Measurements from ENCODE around the gene KAT5.

GRCh38 chr11:65727865-65728264 lies 15.8 kb downstream of the KAT5 start:
- TF ChIP-seq CTCF (IDR thresholded peaks at IDR 0.05) (no peak), POLR2AphosphoS5 (IDR thresholded peaks at IDR 0.05) (no peak), POLR2A (IDR thresholded peaks at IDR 0.05) (no peak), EP300 (IDR thresholded peaks at IDR 0.05) (no peak)
